ENCODE measurements around the gene ZNF396. TPM values are rescaled to one million over a fixed set of nuclear protein-coding genes. Genes with fewer than 3 reads are reported as not detected.

Gene ZNF396
- total and polyA plus RNA-seq, 7 donors, result 0.30 to 0.79 (median 0.69) TPM

- DNase-seq, result no peak
- intact Hi-C loops (cut with DNase I), result no loop called here
- no peak overlapping the region for H3K27ac ChIP-seq
- peaks cover 0 to 7% of the 10 kb centered on the region in 2 donors for H3K36me3 ChIP-seq (ENCODE audit: insufficient read depth in 1 of 2, low read depth in 1 of 2)
- ATAC-seq, result no peak
- H3K4me3 ChIP-seq, result no peak overlapping the region
- H3K27me3 ChIP-seq (ENCODE audit: insufficient read depth in 3 of 3, low read length in 2 of 3), result no peaks in the 10 kb centered on the region
- WGBS, 3 donors, result 45 to 62% (median 48%) methylated on average over 3 of the region's 3 CpGs
- no peaks in the 10 kb centered on the region for H3K4me1 ChIP-seq
- H3K9me3 ChIP-seq, result no peaks in the 10 kb centered on the region
- no peak for TF ChIP-seq CTCF (IDR thresholded peaks at IDR 0.05)
Observed at GRCh38 chr18:35326695-35327387, 50.3 kb downstream of the ZNF396 start.

- ATAC-seq, result no peak
- 28 to 78% (median 61%) methylated on average over 2 of the region's 2 CpGs for WGBS, 3 donors
- DNase-seq, result no peak
- H3K9me3 ChIP-seq, result no peaks in the 10 kb centered on the region
- intact Hi-C loops (cut with DNase I), result no loop called here
- H3K27ac ChIP-seq, result no peak overlapping the region
- no peak overlapping the region for H3K4me3 ChIP-seq
- H3K36me3 ChIP-seq (ENCODE audit: insufficient read depth in 1 of 2, low read depth in 1 of 2), result no peaks in the 10 kb centered on the region
- H3K4me1 ChIP-seq, result no peaks in the 10 kb centered on the region
- H3K27me3 ChIP-seq (ENCODE audit: insufficient read depth in 3 of 3, low read length in 2 of 3), result no peaks in the 10 kb centered on the region
- no peak for TF ChIP-seq CTCF (IDR thresholded peaks at IDR 0.05)
Observed at GRCh38 chr18:35324926-35325655, 52.0 kb downstream of the ZNF396 start.

GRCh38 chr18:35322486-35323458 lies 54.4 kb downstream of the ZNF396 start:
- Histone ChIP-seq H3K27ac (no peak overlapping the region), H3K36me3 (ENCODE audit: insufficient read depth in 1 of 2, low read depth in 1 of 2) (no peaks in the 10 kb centered on the region), H3K27me3 (ENCODE audit: insufficient read depth in 3 of 3, low read length in 2 of 3) (no peaks in the 10 kb centered on the region), H3K9me3 (no peaks in the 10 kb centered on the region), H3K4me3 (no peak overlapping the region), H3K4me1 (no peaks in the 10 kb centered on the region)
- no peak for ATAC-seq
- intact Hi-C loops (cut with DNase I), result no loop called here
- TF ChIP-seq CTCF (IDR thresholded peaks at IDR 0.05), result no peak
- 76 to 80% (median 77%) methylated on average over 3 of the region's 3 CpGs for WGBS, 3 donors
- no peak for DNase-seq

Other genes with a start within 250 kb of the ZNF396 start
- gene ZNF397, start 136.3 kb downstream of the ZNF396 start, total RNA-seq, result 10 to 100 TPM; 13.7 to 25.0 (median 18.7) TPM
- gene ZNF397, start 136.3 kb downstream of the ZNF396 start, polyA plus RNA-seq, result 10 to 100 TPM; 10.5 to 34.5 (median 15.2) TPM
- gene ZSCAN30, start 87.1 kb downstream of the ZNF396 start, total RNA-seq, result 10 to 100 TPM in 2 of 4 donors, 1 to 10 TPM in 2; 8.8 to 12.2 (median 10.4) TPM
- 1 to 10 TPM; 3.0 to 7.9 (median 4.6) TPM for gene ZSCAN30, start 87.1 kb downstream of the ZNF396 start, polyA plus RNA-seq
- gene ZNF24, start 32.9 kb downstream of the ZNF396 start, total RNA-seq, result 10 to 100 TPM; 40.6 to 63.8 (median 53.9) TPM
- 10 to 100 TPM; 16.0 to 32.5 (median 19.1) TPM for gene ZNF24, start 32.9 kb downstream of the ZNF396 start, polyA plus RNA-seq
- gene INO80C, start 120.6 kb upstream of the ZNF396 start, total RNA-seq, result 10 to 100 TPM; 14.4 to 21.1 (median 18.3) TPM
- gene INO80C, start 120.6 kb upstream of the ZNF396 start, polyA plus RNA-seq, result 10 to 100 TPM; 22.5 to 26.7 (median 22.6) TPM
- gene GALNT1, start 204.4 kb upstream of the ZNF396 start, total RNA-seq, result 10 to 100 TPM; 29.5 to 58.7 (median 52.6) TPM
- 10 to 100 TPM; 23.7 to 70.3 (median 32.5) TPM for gene GALNT1, start 204.4 kb upstream of the ZNF396 start, polyA plus RNA-seq